Mesendoderm (in vitro differentiated cells): ENCODE data around the gene MRPL52. TPM values are rescaled to one million over a fixed set of nuclear protein-coding genes. Genes with fewer than 3 reads are reported as not detected.

Experiments
- DNase-seq: peaks from one replicate; pipeline ENCODE4 v3.0.0; 2013
- H2AK5ac ChIP-seq: 2 replicates; pipeline ENCODE4 v1.6.1; 2013; ENCODE audit warnings: low read length, inconsistent platforms
- H2BK120ac ChIP-seq: 2 replicates; pipeline ENCODE4 v1.6.1; 2013; ENCODE audit warnings: low read depth, mild to moderate bottlenecking, low read length, moderate library complexity, mixed read lengths
- H2BK15ac ChIP-seq: replicated peaks from 2 replicates; pipeline ENCODE4 v1.6.1; 2013; ENCODE audit warnings: low read depth, mild to moderate bottlenecking, moderate library complexity
- H2BK5ac ChIP-seq: 2 replicates; pipeline ENCODE4 v1.6.1; 2013; ENCODE audit warnings: low read length, inconsistent platforms
- H3K18ac ChIP-seq: 2 replicates; pipeline ENCODE4 v1.6.1; 2013; ENCODE audit warnings: mild to moderate bottlenecking, low read length, mixed read lengths
- H3K23ac ChIP-seq: one replicate; pipeline ENCODE4 v1.6.1; 2013; ENCODE audit warnings: low read length
- H3K27ac ChIP-seq: 2 replicates; pipeline ENCODE4 v1.5.1; 2013; ENCODE audit warnings: low read depth, mild to moderate bottlenecking, inconsistent platforms, low read length, moderate library complexity
- H3K27me3 ChIP-seq: 2 replicates; pipeline ENCODE4 v1.6.1; 2013; ENCODE audit warnings: low read length, control low read depth, mild to moderate bottlenecking, inconsistent platforms; ENCODE audit not compliant: insufficient read depth, poor library complexity
- H3K36me3 ChIP-seq: 2 replicates; pipeline ENCODE4 v1.6.1; 2013; ENCODE audit warnings: low read length, inconsistent platforms; ENCODE audit not compliant: control insufficient read depth, insufficient read depth
- H3K4ac ChIP-seq: one replicate; pipeline ENCODE4 v1.6.1; 2013; ENCODE audit warnings: low read depth, mild to moderate bottlenecking, low read length, moderate library complexity
- H3K4me1 ChIP-seq: 2 replicates; pipeline ENCODE4 v1.6.1; 2013; ENCODE audit warnings: low read depth, low read length, inconsistent platforms; ENCODE audit not compliant: control insufficient read depth
- H3K4me2 ChIP-seq: 2 replicates; pipeline ENCODE4 v1.6.1; 2013; ENCODE audit warnings: low read length
- H3K4me3 ChIP-seq: 2 replicates; pipeline ENCODE4 v1.5.1; 2013; ENCODE audit warnings: mild to moderate bottlenecking, low read length
- H3K56ac ChIP-seq: one replicate; pipeline ENCODE4 v1.6.1; 2013; ENCODE audit warnings: low read length
- H3K79me1 ChIP-seq: 2 replicates; pipeline ENCODE4 v1.6.1; 2013; ENCODE audit warnings: low read length, inconsistent platforms
- H3K79me2 ChIP-seq: 2 replicates; pipeline ENCODE4 v1.6.1; 2013; ENCODE audit warnings: mild to moderate bottlenecking, low read length; ENCODE audit not compliant: control insufficient read depth, insufficient read depth
- H3K9ac ChIP-seq: 2 replicates; pipeline ENCODE4 v1.6.1; 2013; ENCODE audit warnings: low read length, inconsistent platforms
- H4K5ac ChIP-seq: one replicate; pipeline ENCODE4 v1.6.1; 2013; ENCODE audit warnings: low read length
- H4K8ac ChIP-seq: one replicate; pipeline ENCODE4 v1.6.1; 2013; ENCODE audit warnings: low read depth, mild to moderate bottlenecking, control low read depth, low read length, moderate library complexity
- WGBS: extraction: QIAGEN DNeasy Blood & Tissue Kit; methylation state at CpG from one replicate; pipeline ENCODE4 v1.1.7; 2013; ENCODE audit warnings: low lambda C conversion rate, missing lambda C conversion rate; ENCODE audit not compliant: insufficient coverage; ENCODE audit errors: extremely low coverage; 5-methylcytosine and 5-hydroxymethylcytosine counted together
- small RNA-seq: library from polyadenylated mRNA; stranded (forward); fragments of <200 nt; extraction: miRNeasy Mini kit (QIAGEN cat#:217004); gene quantifications from one replicate; pipeline ENCODE3, GENCODE V24; 2013; ENCODE audit not compliant: insufficient read depth

Gene MRPL52

DNA sequence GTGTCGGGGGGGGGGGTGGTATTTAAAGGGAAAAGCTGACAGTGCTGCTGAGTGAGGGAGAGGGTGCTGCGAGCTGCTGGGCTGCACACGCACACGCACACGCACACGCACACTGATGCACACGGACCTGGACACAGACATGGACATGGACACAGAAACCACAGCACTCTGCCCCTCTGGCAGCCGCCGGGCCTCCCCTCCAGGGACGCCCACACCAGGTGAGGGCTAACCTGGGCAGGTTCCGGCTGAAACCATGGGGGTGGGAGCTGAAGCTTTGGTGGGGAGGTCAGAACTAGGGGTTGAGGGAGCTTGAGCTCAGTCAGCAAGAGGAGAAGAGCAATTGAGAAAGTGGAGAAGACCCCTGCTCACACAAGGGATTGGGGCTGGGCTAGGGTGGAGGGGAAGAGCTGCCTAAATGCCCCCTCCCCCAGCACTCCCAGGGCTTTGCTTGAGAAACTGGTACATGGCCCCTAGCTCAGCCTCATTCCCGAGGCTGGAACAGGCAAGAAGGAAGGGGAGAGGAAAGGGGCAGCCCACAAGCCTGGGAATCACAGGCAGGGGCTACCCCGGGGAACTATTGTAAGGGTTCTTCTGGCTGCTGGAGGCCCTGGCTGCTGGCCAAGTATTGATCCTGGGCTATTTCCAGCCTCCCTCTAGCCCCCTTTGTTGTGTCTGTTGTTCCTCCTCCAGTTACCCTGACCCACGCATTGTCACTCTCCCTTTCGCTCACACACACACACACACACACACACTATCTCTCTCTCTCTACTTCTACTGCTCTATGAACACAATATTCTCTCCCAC is 53.7 kb downstream of the MRPL52 start, which contains the start of gene REM2:
REM2 (plus strand) TSS at position 50 of the 804 bp plus-strand sequence; CDS start at position 116, 66 bp downstream.
- Histone ChIP-seq H4K8ac (no peak within 1 kb of the TSS), H3K27ac (no peak within 1 kb of the TSS), H4K5ac (no peak within 1 kb of the TSS), H3K79me2 (no peaks in the 10 kb centered on the region), H2BK5ac (no peak within 1 kb of the TSS), H3K4me3 (no peak within 1 kb of the TSS), H2BK15ac (no peak within 1 kb of the TSS), H2AK5ac (peak within 1 kb of the TSS; percentile 27), H2BK120ac (no peak within 1 kb of the TSS), H3K36me3 (no peaks in the 10 kb centered on the region), H3K4me2 (peak within 1 kb of the TSS; percentile 46), H3K4ac (no peak within 1 kb of the TSS), H3K9ac (peak within 1 kb of the TSS; percentile 63), H3K56ac (peak within 1 kb of the TSS; percentile 85), H3K79me1 (no peaks in the 10 kb centered on the region), H3K18ac (no peak within 1 kb of the TSS), H3K27me3 (no peaks in the 10 kb centered on the region), H3K4me1 (peaks cover 15% of the 10 kb centered on the region), H3K23ac (no peak within 1 kb of the TSS)
- 100% methylated on average over 1 of the region's 15 CpGs for WGBS
- DNase-seq = peak; percentile 62

DNA sequence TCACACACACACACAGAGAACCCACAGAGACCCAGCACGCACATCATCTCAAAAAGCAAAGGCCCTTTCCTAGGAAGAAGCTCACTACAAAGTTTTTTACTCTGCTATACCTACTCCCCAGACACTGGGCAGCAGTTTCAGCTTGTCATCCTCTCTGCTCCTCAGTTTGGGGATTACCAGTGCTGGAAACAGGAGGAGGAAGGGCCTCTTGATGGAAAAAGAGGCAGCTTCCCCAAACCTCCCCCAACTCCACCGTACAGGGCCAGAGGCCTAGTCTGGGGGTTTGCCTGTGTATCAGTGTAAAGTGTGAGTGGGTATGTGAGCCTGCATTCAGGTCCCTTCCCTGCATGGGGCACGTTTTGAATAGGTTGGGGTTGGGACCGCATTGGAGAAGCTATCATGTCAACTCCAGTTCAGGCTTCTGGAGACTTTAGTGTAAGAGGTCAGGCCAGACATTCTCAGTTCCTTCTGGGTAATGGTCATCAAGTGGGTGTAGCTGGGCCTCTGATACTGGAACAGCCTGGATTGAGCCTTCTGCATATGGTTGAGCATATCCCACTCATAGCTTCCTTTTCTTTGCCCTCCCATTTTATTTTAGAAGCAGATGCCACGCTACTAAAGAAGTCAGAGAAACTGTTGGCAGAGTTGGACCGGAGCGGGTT is 54.5 kb downstream of the MRPL52 start:
- Histone ChIP-seq H3K4ac (no peak overlapping the region), H2BK5ac (no peak overlapping the region), H2AK5ac (no peak overlapping the region), H3K36me3 (no peaks in the 10 kb centered on the region), H3K79me2 (no peaks in the 10 kb centered on the region), H3K56ac (no peak overlapping the region), H3K4me2 (no peak overlapping the region), H3K23ac (no peak overlapping the region), H3K79me1 (no peaks in the 10 kb centered on the region), H3K18ac (no peak overlapping the region), H3K9ac (no peak overlapping the region), H4K8ac (no peak overlapping the region), H3K4me3 (no peak overlapping the region), H3K4me1 (peaks cover 15% of the 10 kb centered on the region), H2BK120ac (no peak overlapping the region), H3K27me3 (no peaks in the 10 kb centered on the region), H4K5ac (no peak overlapping the region), H3K27ac (no peak overlapping the region), H2BK15ac (no peak overlapping the region)
- WGBS = no CpG with 5 or more reads among the region's 7 CpGs
- DNase-seq = no peak

Small RNA genes within 50 kb of the gene (small RNA-seq; reads per million reads assigned to genes)
- not detected for gene RF00019
